ENCODE results near the gene SLC9A2.

The SLC9A2 gene

GRCh38 chr2:102618452-102619413, 620 bp upstream of the SLC9A2 start:
- DNase-seq = no peak

- DNase-seq = peak; percentile 67
Observed at GRCh38 chr2:102620332-102620731, 979 bp downstream of the SLC9A2 start.

- no peak for DNase-seq
Observed at GRCh38 chr2:102621630-102622029, 2.3 kb downstream of the SLC9A2 start.

- no peak for DNase-seq
Observed at GRCh38 chr2:102622646-102623045, 3.3 kb downstream of the SLC9A2 start.

GRCh38 chr2:102630458-102630857, 11.1 kb downstream of the SLC9A2 start:
- no peak for DNase-seq

GRCh38 chr2:102632380-102633175, 13.2 kb downstream of the SLC9A2 start:
- no peak for DNase-seq

- no peak for DNase-seq
Observed at GRCh38 chr2:102634831-102635241, 15.5 kb downstream of the SLC9A2 start.

GRCh38 chr2:102635317-102635716, 16.0 kb downstream of the SLC9A2 start:
- no peak for DNase-seq

GRCh38 chr2:102636283-102636907, 17.0 kb downstream of the SLC9A2 start:
- no peak for DNase-seq

- DNase-seq = no peak
Observed at GRCh38 chr2:102637358-102637757, 18.0 kb downstream of the SLC9A2 start.

- no peak for DNase-seq
Observed at GRCh38 chr2:102639429-102639828, 20.1 kb downstream of the SLC9A2 start.

- no peak for DNase-seq
Observed at GRCh38 chr2:102652126-102652525, 32.8 kb downstream of the SLC9A2 start.

- no peak for DNase-seq
Observed at GRCh38 chr2:102657770-102658169, 38.4 kb downstream of the SLC9A2 start.

GRCh38 chr2:102660070-102660469, 40.7 kb downstream of the SLC9A2 start:
- DNase-seq = no peak

GRCh38 chr2:102660574-102660973, 41.2 kb downstream of the SLC9A2 start:
- no peak for DNase-seq

GRCh38 chr2:102661846-102662245, 42.5 kb downstream of the SLC9A2 start:
- no peak for DNase-seq

GRCh38 chr2:102662833-102663232, 43.5 kb downstream of the SLC9A2 start:
- DNase-seq = no peak

- no peak for DNase-seq
Observed at GRCh38 chr2:102663381-102663780, 44.0 kb downstream of the SLC9A2 start.

GRCh38 chr2:102664471-102664909, 45.1 kb downstream of the SLC9A2 start:
- no peak for DNase-seq

- DNase-seq = no peak
Observed at GRCh38 chr2:102667072-102667471, 47.7 kb downstream of the SLC9A2 start.

- DNase-seq = no peak
Observed at GRCh38 chr2:102668171-102668570, 48.8 kb downstream of the SLC9A2 start.

- no peak for DNase-seq
Observed at GRCh38 chr2:102669401-102669800, 50.0 kb downstream of the SLC9A2 start.

GRCh38 chr2:102672107-102672776, 52.9 kb downstream of the SLC9A2 start:
- no peak for DNase-seq
